ENCODE measurements around the gene ERBB4. TPM values are rescaled to one million over a fixed set of nuclear protein-coding genes. Genes with fewer than 3 reads are reported as not detected.
"Not testable (repeated sequence)": the region's sequence is repeated elsewhere in the genome, so short reads cannot be mapped to it uniquely, and the experiment has no call there.

Gene ERBB4
- total RNA-seq, 2 experiments from 2014 or later, result not detected

DNA sequence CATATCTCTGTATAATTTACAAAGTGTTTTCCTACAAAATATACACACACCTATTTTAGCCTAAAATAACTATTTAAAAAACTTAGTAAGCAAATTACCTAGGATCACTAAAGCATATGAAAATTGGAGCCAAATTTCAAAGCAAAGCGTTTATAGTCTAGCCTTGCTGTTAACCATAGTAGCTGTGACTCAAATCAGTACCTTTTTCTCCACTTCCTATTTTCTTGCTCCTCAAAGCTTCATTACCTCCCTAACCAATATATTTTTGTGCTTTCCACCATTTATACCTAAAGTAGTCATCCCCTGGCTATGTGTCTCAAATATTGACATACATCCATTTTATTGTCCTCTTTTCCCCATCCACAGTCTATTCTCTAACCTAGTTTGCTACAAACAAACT lies 73.1 kb downstream of the ERBB4 start:
- CTCF ChIA-PET, result no interaction called here
- no peak for ATAC-seq
- H3K4me1 Mint-ChIP-seq (ENCODE audit: low read depth), result no peaks in the 10 kb centered on the region

DNA sequence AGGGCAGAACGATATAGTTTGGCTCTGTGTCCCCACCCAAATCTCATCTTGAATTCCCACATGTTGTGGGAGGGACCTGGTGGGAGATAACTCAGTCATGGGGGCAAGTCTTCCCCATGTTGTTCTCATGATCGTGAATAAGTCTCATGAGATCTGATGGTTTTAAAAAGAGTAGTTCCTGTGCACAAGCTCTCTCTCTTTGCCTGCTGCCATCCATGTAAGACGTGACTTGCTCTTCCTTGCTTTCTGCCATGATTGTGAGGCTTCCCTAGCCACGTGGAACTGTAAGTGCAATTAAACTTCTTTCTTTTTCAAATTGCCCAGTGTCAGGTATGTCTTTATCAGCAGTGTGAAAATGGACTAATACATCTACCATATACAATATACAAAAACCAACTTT lies 76.9 kb downstream of the ERBB4 start:
- ATAC-seq; DNase-seq; H3K27ac Mint-ChIP-seq; POLR2A ChIA-PET; H3K4me3 Mint-ChIP-seq; H3K4me1 Mint-ChIP-seq (ENCODE audit: low read depth); H3K27me3 Mint-ChIP-seq (ENCODE audit: low read depth); CTCF ChIA-PET; H3K36me3 Mint-ChIP-seq (ENCODE audit: low read depth); H3K9me3 Mint-ChIP-seq (ENCODE audit: insufficient read depth): not testable (repeated sequence)

More for the DNA sequence above, 73.1 kb downstream of the ERBB4 start:
- H3K27me3 Mint-ChIP-seq (ENCODE audit: low read depth), result no peaks in the 10 kb centered on the region
- H3K9me3 Mint-ChIP-seq (ENCODE audit: insufficient read depth), result no peaks in the 10 kb centered on the region
- no peak overlapping the region for H3K4me3 Mint-ChIP-seq
- no peaks in the 10 kb centered on the region for H3K36me3 Mint-ChIP-seq (ENCODE audit: low read depth)
- DNase-seq, result no peak
- POLR2A ChIA-PET, result no interaction called here
- H3K27ac Mint-ChIP-seq, result no peak overlapping the region

DNA sequence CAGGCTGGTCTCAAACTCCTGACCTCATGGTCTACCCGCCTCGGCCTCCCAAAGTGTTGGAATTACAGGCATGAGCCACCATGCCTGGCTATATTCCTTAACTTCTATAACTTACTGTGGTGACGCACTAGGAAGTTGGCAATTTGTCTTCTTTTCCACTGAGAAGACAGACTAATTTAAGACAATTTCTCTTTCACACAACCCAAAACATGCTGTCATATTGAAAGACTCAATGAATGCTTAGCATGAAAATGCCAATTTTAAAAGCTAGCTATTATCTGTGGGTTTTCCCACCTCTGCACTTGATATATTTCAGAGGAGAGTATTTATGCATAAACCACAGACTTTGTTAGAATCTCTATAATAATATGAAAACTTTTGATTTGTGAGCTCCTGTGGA lies 84.5 kb downstream of the ERBB4 start:
- ATAC-seq (no peak), DNase-seq (no peak)
- H3K4me3 Mint-ChIP-seq, result no peak overlapping the region
- no peaks in the 10 kb centered on the region for H3K4me1 Mint-ChIP-seq (ENCODE audit: low read depth)
- no peaks in the 10 kb centered on the region for H3K36me3 Mint-ChIP-seq (ENCODE audit: low read depth)
- no peaks in the 10 kb centered on the region for H3K27me3 Mint-ChIP-seq (ENCODE audit: low read depth)
- no peak overlapping the region for H3K27ac Mint-ChIP-seq
- ChIA-PET CTCF (no interaction called here), POLR2A (no interaction called here)
- no peaks in the 10 kb centered on the region for H3K9me3 Mint-ChIP-seq (ENCODE audit: insufficient read depth)

DNA sequence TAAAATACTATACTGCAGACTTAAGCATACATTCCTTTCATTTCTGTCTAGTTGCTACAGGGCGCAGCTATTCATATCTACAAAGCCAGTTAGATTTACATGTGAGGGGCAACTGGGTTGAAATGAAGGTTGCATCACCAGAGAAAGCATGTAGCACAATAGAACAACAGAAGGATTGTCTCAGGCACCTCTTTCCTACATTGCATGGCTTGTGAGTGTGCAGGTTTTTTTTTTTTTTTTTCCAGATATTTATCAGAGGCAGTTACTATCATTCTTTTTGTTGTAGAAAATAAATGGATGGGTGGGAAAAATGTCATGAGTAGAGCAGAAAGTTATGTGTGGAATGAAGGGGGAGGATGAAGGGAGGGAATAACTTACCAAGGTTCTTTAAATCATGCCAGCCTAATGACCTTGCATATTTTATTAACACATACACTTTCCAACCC lies 86.8 kb downstream of the ERBB4 start:
- DNase-seq (no peak), ATAC-seq (no peak)
- POLR2A ChIA-PET, result no interaction called here
- Mint-ChIP-seq H3K27ac (no peak overlapping the region), H3K9me3 (ENCODE audit: insufficient read depth) (no peaks in the 10 kb centered on the region), H3K4me1 (ENCODE audit: low read depth) (no peaks in the 10 kb centered on the region), H3K4me3 (no peak overlapping the region), H3K27me3 (ENCODE audit: low read depth) (no peaks in the 10 kb centered on the region), H3K36me3 (ENCODE audit: low read depth) (no peaks in the 10 kb centered on the region)
- CTCF ChIA-PET, result no interaction called here

DNA sequence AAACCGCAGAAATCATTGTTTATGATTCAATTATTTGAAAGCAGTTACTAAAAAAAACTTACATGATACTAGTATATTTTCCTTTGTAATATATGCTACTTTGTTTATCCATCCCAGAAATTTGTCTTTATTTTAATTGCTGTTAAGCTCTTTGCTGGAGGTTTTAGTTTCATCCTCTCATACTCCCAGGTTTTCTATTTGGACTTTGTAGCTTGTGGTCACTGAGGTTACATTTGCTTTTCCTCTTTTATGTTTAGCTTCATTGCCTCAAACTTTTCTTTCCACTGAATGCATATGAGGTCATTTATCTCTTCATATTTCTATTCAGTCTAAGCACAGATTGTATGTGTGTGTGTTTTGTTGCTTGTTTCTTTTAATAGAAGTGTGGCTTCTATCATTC lies 89.9 kb downstream of the ERBB4 start:
- ATAC-seq (no peak), DNase-seq (no peak)
- POLR2A ChIA-PET, result no interaction called here
- CTCF ChIA-PET, result no interaction called here
- Mint-ChIP-seq H3K4me3 (no peak overlapping the region), H3K9me3 (ENCODE audit: insufficient read depth) (no peaks in the 10 kb centered on the region), H3K27ac (no peak overlapping the region), H3K36me3 (ENCODE audit: low read depth) (no peaks in the 10 kb centered on the region), H3K4me1 (ENCODE audit: low read depth) (no peaks in the 10 kb centered on the region), H3K27me3 (ENCODE audit: low read depth) (no peaks in the 10 kb centered on the region)

DNA sequence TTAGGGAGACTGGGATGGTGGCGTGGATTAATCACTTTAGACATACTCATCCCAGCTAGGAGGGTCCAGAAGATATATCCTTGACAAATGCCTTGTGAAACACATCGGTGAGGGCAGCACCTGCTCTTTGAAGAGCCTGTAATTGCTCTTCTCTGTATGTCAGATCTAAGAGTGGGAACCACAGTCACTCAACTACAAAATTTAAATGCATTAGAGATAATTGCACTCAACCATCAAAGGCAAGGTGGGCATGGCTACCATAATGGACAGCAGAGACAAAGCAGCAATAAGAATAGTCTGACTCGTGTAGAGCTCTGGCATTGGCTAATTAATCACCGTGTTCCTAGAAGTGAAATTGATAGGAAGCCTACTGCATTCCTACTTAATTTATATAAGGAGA lies 96.8 kb downstream of the ERBB4 start:
- Mint-ChIP-seq H3K4me1 (ENCODE audit: low read depth) (no peaks in the 10 kb centered on the region), H3K9me3 (ENCODE audit: insufficient read depth) (no peaks in the 10 kb centered on the region), H3K27ac (no peak overlapping the region), H3K36me3 (ENCODE audit: low read depth) (no peaks in the 10 kb centered on the region), H3K4me3 (no peak overlapping the region), H3K27me3 (ENCODE audit: low read depth) (no peaks in the 10 kb centered on the region)
- ATAC-seq (no peak), DNase-seq (no peak)
- CTCF ChIA-PET, result no interaction called here
- POLR2A ChIA-PET, result no interaction called here

DNA sequence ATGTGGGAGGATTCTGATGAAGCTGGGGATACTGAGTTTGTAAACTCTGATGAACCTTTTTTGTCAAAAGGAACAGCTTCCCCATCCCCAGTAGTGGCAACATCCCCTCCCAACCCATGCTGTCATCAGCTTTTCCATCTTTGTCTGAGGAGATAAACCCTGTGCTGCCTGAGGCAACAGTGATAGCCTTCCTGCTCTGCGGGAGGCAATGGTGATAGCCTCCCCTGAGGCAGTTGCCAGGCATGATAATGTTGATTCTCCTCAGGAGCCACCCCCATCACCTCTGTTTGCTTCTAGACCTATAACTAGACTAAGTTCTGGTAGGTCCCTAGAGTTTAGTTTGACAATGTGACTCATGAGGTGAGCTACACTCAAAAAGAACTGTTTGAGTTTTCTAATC lies 97.5 kb downstream of the ERBB4 start:
- ATAC-seq (no peak), DNase-seq (no peak)
- ChIA-PET POLR2A (no interaction called here), CTCF (no interaction called here)
- Mint-ChIP-seq H3K27ac (no peak overlapping the region), H3K36me3 (ENCODE audit: low read depth) (no peaks in the 10 kb centered on the region), H3K4me3 (no peak overlapping the region), H3K4me1 (ENCODE audit: low read depth) (no peaks in the 10 kb centered on the region), H3K9me3 (ENCODE audit: insufficient read depth) (no peaks in the 10 kb centered on the region), H3K27me3 (ENCODE audit: low read depth) (no peaks in the 10 kb centered on the region)

DNA sequence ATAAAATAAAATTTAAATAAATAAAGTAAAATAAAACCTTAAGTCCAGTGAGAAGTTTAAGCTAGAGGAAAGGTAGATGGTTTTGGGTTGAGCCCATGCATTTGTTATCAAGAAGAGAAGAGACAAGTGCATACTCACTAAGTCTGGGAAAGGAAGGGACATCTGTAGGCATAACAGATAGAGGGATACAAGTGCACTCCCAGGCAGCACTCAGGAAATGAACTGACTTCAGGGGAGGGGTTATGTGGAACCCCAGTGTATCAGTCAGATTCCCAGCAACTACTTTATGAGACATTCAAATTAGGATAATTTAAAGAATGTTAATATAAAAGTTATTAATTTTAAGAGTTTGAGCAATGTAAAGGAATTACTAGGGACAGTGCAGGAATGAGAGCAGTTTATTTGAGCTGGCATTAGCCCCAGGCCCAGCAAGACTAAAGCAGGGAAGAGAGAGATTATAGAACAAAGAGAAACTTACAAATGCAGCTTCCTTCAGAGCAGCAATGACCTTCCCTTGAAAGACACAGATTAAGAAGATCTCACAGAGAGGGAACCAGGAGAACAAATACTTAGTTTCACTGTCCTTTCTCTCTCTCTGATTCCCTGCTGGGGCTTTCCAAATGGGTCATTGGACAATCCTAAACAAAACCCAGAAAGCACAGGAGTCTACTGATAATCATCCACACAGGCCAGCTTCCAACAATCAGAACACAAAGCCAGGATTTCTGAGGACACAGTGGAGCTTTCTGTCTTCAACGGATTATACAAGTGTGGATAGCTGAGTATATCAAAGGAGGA lies 109.7 kb downstream of the ERBB4 start:
- DNase-seq (no peak), ATAC-seq (no peak)
- Mint-ChIP-seq H3K9me3 (ENCODE audit: insufficient read depth) (no peaks in the 10 kb centered on the region), H3K27me3 (ENCODE audit: low read depth) (no peaks in the 10 kb centered on the region), H3K4me1 (ENCODE audit: low read depth) (no peaks in the 10 kb centered on the region), H3K27ac (no peak overlapping the region), H3K36me3 (ENCODE audit: low read depth) (no peaks in the 10 kb centered on the region), H3K4me3 (no peak overlapping the region)
- POLR2A ChIA-PET, result no interaction called here
- CTCF ChIA-PET, result no interaction called here

DNA sequence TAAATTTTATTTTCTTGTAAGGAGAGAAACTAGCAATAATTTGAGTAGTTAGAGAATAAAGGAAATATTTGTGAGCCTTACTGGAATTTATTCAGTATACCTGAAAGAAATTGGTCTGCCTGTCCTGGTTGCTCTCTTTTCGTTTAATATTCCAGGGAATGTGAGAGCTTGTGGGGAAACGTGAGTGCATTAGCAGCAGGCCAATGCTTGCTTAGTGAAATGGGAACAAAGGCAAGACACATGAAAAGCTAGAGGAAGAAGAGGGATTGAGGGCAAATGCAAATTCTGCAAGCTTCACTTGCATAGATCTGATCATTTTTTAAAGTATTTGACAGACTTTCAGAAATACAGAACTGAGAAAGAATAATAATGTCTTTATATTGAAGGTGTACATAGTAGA lies 111.0 kb downstream of the ERBB4 start:
- no peak overlapping the region for H3K4me3 Mint-ChIP-seq
- no peaks in the 10 kb centered on the region for H3K27me3 Mint-ChIP-seq (ENCODE audit: low read depth)
- DNase-seq (no peak), ATAC-seq (no peak)
- H3K36me3 Mint-ChIP-seq (ENCODE audit: low read depth), result no peaks in the 10 kb centered on the region
- no peaks in the 10 kb centered on the region for H3K9me3 Mint-ChIP-seq (ENCODE audit: insufficient read depth)
- ChIA-PET CTCF (no interaction called here), POLR2A (no interaction called here)
- H3K27ac Mint-ChIP-seq, result no peak overlapping the region
- H3K4me1 Mint-ChIP-seq (ENCODE audit: low read depth), result no peaks in the 10 kb centered on the region

DNA sequence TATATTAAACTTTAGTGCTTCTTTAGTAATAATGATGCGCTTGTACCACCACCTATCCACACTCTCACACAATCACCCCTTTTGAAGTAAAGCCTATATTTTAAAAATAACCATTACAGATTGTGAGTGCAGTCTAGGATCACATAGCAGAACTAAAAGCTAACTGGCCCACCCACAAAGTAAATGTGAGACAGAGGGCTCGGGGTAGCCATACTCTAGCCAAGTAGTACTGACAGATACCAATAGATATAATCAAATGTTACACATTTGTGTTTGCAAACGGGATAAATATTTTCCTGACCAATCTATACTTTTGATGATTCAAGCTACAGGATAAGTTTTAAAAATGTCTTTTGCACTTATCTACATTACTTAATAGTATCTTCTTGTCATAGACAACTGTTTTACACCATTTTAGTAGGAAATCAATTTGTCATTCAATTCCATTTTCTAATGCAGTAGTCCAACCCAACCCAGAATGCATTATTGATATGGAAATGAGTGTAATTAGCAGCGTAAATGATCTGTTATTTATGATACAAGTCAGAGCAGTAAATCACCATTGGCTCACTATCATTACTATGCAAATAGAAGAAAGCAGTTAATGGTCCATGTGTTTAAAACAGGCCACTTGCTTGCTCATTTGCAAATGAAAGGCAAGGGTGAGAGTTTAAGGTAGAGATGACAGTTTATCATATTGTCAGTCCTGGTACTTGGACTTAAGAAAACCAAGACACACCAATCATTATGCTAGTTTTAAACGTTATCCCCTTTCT lies 111.8 kb downstream of the ERBB4 start:
- no peaks in the 10 kb centered on the region for H3K27me3 Mint-ChIP-seq (ENCODE audit: low read depth)
- no peak overlapping the region for H3K4me3 Mint-ChIP-seq
- CTCF ChIA-PET, result no interaction called here
- ATAC-seq, result no peak
- DNase-seq, result no peak
- H3K36me3 Mint-ChIP-seq (ENCODE audit: low read depth), result no peaks in the 10 kb centered on the region
- no peaks in the 10 kb centered on the region for H3K9me3 Mint-ChIP-seq (ENCODE audit: insufficient read depth)
- H3K4me1 Mint-ChIP-seq (ENCODE audit: low read depth), result no peaks in the 10 kb centered on the region
- H3K27ac Mint-ChIP-seq, result no peak overlapping the region
- POLR2A ChIA-PET, result no interaction called here

DNA sequence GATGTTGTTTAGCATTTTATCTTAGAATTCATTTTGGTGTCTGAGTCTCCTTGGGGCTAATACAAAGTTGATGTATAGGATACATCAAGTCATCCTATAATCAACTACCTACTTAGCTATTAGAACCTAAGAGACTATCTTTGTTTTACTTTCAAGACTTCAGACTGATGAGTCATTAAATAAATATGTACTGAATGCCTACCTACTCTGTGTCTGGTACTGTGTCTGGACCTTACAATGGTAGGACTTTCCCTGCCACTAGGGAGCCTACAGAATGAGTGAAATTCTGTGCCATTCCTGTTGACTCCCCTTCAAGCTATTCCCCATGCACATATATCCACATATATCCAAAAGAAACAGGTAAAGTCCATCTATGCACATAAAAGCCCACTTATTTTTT lies 114.5 kb downstream of the ERBB4 start:
- no peak overlapping the region for H3K4me3 Mint-ChIP-seq
- no peak for ATAC-seq
- H3K27ac Mint-ChIP-seq, result no peak overlapping the region
- DNase-seq, result no peak
- H3K36me3 Mint-ChIP-seq (ENCODE audit: low read depth), result no peaks in the 10 kb centered on the region
- ChIA-PET CTCF (no interaction called here), POLR2A (no interaction called here)
- H3K4me1 Mint-ChIP-seq (ENCODE audit: low read depth), result no peaks in the 10 kb centered on the region
- H3K27me3 Mint-ChIP-seq (ENCODE audit: low read depth), result no peaks in the 10 kb centered on the region
- no peaks in the 10 kb centered on the region for H3K9me3 Mint-ChIP-seq (ENCODE audit: insufficient read depth)

DNA sequence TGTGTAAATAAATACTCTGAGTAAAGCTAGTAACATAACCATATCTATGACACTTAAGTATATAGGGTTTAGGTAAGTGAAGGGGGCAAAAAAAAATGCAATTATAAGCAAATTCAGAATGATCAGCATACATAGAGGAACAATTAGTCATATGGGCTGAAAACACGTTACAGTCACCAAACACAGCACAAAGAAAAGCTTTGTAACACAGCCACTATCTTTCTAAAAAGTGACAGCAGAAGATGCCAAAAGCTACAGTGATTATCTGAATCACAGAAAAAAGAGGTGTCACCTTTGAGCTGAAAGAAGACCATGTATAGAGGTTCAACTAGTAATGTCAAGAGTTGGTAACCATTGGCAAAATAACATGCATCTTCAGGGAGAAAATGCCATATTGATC lies 115.5 kb downstream of the ERBB4 start:
- H3K4me1 Mint-ChIP-seq (ENCODE audit: low read depth), result no peaks in the 10 kb centered on the region
- ATAC-seq, result no peak
- ChIA-PET POLR2A (no interaction called here), CTCF (no interaction called here)
- no peaks in the 10 kb centered on the region for H3K9me3 Mint-ChIP-seq (ENCODE audit: insufficient read depth)
- no peak for DNase-seq
- no peaks in the 10 kb centered on the region for H3K27me3 Mint-ChIP-seq (ENCODE audit: low read depth)
- no peak overlapping the region for H3K4me3 Mint-ChIP-seq
- no peak overlapping the region for H3K27ac Mint-ChIP-seq
- H3K36me3 Mint-ChIP-seq (ENCODE audit: low read depth), result no peaks in the 10 kb centered on the region

Measured in activated CD8-positive, alpha-beta T cell treated with anti-CD3 and anti-CD28 coated beads, Interleukin-2, amount 10 ng/mL, durations not matched to agents 7 days and 5 days (primary cell).